Right kidney (tissue), 1 donor: ENCODE results near the gene GPR176.
"Not testable (repeated sequence)": the region's sequence is repeated elsewhere in the genome, so short reads cannot be mapped to it uniquely, and the experiment has no call there.

ENCODE experiments used
- DNase-seq: peaks from one replicate; pipeline ENCODE4 v3.0.0-alpha.2; 2016

The GPR176 gene

DNA sequence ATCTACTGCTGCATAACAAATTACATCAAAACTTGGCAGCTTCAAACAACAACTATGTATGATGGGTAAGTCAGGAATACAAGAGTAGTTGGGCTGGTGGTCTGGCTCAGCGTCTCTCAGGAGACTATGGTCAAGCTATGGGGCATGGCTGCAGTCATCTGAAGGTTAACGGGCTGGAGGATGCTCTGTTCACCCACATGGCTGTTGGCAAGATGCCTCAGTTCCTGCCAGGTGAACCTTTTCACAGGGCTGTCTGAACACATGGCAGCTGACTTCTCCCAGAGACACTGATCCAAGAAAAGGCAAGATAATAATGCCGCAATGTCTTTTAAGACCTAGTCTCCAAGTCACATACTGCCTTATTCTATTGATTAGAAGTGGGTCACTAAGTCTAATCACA, 63.7 kb downstream of the GPR176 start:
- DNase-seq, result no peak

GRCh38 chr15:39855400-39855799, 64.7 kb downstream of the GPR176 start:
- no peak for DNase-seq

DNA sequence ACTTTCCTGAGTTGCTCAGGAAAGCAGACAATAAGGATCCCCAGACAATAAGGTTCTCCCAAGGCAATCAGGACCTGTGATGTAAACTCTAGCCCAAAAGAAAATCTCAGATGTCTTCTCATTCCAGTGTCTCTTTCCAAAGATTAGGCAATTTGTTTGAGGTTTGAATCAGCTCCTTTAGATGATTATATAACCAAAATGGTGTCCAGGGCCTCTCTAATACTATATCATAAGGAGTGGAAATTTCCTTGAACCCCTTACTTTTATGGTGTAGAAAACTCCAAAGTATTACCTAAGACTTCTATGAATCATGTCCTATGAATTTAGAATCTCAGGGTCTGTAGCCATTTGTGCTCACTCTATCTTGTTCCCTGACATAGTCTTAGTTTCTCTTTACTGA, 65.9 kb downstream of the GPR176 start:
- DNase-seq, result no peak

DNA sequence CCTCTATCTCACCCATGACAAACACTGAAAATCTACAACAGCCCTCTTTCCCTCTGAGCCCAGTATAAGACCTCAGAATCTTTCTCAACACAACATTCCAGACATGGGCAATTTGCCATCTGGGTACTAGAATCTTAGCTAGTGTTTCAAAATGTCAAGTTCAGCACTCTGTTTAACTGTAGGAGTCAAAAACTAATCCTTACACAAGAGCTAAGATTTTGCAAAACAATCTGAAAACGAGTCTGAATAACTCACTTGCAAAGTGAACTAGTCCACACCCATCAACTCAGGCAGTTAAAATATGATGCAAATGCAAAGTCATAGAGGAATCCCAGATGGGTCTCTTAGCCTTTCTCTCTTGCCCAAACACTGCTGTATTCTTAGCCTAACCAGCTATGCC, 67.8 kb downstream of the GPR176 start:
- DNase-seq, result no peak

- no peak for DNase-seq
These were observed 68.5 kb downstream of the GPR176 start for GRCh38 chr15:39851500-39852092.

DNA sequence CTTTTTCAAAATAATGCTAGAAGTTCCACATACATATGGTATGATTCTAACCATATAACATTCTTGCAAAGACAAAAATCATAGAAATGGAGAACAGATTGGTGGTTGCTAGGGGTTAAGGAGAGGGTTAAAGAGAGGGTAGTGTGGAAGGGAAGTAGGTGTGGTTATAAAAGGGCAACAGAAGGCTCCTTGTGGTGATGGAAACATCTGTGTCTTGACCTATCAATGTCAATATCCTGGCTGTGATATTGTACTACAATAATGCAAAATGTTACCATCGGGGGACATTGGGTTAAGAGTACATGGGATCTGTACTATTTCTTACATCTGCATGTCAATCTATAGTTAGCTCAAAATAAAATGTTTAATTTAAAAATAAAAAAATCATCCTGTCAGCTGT, 69.6 kb downstream of the GPR176 start:
- DNase-seq, result no peak

DNA sequence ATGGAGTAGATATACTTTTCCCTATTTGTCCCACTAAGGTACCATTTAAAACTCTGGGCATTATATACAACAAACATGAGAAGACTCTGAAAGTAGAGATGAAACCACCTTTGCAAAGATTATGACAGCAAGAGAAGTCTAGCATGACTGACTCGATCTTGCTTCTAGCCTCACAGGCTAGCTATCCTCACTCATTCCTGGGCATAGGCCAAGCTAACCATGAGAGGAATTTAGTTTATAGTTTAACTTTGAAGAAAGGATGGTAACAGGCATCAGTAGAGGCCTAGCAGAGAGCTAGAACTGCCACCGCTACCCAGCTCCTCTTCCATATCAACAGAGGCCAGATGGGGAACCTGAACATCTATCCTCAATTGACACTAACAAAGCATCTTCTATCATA, 74.0 kb downstream of the GPR176 start:
- DNase-seq, result no peak

- no peak for DNase-seq
These were observed 74.5 kb downstream of the GPR176 start for GRCh38 chr15:39845582-39845981.

DNA sequence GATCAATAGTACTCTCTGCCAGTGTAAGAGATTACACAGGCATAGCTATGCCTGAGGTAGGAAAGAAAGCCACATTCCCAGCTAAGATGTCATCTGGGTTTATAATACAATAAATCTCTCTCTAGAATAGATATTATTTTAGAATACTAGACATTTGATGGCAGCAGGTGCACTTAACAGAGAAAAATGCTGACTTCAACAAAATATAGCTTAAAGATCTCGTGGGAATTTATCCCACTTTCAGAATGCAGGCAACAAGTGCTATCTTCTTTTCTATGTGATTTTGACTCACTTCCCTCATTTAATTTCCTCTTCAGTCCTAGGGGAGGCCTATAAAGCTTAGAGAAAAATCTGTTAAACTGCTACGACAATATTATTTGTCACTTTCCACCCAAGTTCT, 76.5 kb downstream of the GPR176 start:
- no peak for DNase-seq

DNA sequence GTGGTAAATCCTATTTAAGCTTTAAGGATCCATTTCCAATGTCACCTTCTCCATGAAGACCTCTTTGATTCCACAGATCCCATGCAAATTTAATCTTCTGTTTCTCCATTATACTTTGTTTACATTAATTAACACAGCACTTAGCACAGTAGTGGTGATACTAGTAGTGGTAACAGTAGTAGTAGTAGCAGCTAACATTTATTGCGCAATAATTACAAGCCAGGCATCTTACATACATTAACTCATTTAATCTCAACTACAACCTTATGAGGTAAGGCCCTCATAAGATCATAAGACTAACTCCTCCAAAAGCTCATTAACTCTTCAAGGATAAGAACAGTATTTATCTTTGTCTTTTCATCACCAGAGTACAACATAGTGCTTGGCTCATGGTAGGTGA, 82.6 kb downstream of the GPR176 start:
- no peak for DNase-seq

DNA sequence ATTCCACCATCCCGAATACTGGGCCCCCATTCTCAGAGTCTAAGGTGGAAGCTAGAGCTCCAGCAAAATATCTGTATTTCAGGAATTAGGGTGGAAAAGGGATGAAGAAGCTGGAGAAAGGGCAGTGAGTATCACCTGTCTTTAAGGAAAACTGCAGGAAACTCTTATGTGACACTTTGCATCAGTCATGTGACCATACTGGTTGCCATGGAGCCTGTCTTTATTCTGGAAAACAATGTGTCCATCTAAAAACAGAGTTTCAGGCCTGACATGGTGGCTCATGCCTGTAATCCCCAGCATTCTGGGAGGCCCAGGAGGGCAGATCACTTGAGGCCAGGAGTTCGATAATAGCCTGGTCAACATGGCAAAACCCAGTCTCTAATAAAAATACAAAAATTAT, 84.5 kb downstream of the GPR176 start:
- DNase-seq, result no peak

GRCh38 chr15:39834256-39834655, 85.8 kb downstream of the GPR176 start:
- no peak for DNase-seq

- DNase-seq, result no peak
These were observed 86.5 kb downstream of the GPR176 start for GRCh38 chr15:39833515-39833981.

DNA sequence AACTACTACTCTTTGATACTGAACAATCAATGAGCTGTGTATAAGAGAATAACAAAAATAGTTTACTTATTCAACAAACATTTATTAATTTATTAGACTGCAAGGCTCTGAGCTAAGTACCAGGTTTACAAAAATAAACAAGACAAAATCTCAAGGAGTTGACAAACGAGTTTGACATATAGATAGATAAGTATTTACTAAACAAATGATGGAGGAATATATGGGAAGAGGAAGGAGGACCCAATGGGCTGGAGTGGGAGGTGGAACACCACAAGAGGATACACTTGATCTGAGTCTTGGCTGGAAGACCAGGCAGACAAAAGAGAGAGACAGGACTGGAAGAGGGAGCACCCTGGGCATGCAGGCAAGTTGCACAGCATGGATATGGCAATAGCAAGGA, 89.9 kb downstream of the GPR176 start:
- no peak for DNase-seq

GRCh38 chr15:39828374-39828931, 91.6 kb downstream of the GPR176 start:
- DNase-seq, result no peak

GRCh38 chr15:39826975-39827374, 93.1 kb downstream of the GPR176 start:
- no peak for DNase-seq

DNA sequence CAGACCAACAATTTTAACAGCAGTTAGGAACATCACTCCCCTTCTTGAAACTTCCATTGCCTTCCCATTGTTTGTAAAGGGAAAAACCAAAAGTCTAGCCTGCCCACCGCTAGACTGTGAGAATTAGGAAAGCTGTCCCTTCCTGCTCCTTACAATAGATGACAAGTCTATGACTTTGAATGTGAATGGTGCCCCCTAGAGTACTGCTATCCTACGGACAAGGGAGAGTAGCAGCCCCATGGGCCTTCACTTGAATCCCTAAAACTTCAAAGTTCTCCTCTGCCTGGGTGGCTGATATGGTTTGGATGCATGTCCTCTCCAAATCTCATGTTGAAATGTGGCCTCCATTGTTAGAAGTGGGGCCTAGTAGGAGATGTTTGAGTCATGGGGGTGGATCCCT, 96.4 kb downstream of the GPR176 start:
- DNase-seq, result no peak

DNA sequence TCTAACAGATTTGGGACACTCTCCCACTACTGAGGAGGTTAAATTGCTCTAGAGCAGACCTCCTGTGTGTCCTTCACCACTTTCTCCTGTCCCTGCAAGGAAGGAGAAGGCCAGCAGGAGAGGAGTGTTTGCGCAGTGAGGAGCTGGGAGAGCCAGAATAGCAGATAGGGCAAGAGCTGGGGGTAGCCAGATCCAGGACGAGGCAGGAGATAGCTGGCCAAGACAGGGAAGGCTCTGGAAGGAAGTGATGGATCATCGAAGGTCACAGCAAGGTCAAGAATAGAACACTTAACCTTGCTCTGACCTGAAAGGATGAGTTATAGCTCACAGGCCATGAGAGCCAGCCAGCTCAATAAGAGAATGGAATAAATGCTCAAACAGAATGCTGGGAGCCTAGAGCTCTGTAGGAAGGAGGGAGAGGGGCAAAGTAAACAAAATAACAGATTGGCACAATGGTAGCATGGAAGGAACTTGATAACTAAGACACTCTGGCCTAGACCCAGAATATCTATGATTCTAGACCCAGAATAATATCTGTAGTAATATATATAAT, 99.9 kb downstream of the GPR176 start:
- no peak for DNase-seq

DNA sequence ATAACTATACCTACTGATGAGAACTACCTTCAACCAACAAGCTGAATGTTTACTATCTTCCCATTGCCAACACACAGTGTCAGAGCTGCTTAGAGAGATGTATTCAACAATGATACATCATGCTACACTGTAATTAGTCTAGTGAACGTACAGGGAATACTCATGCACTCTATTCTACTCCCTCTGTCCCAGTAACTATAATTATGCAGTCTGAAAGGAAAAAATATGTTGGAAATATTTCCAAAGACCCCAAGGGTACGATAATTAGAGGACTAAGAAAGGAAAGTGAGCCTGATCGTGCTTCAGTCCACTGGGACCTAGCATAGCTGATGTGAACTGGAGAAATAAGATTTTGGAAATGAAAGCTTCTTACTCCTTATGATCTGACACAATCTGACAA, 100.5 kb downstream of the GPR176 start:
- DNase-seq, result no peak

- DNase-seq, result no peak
These were observed 102.2 kb downstream of the GPR176 start for GRCh38 chr15:39817892-39818291.

DNA sequence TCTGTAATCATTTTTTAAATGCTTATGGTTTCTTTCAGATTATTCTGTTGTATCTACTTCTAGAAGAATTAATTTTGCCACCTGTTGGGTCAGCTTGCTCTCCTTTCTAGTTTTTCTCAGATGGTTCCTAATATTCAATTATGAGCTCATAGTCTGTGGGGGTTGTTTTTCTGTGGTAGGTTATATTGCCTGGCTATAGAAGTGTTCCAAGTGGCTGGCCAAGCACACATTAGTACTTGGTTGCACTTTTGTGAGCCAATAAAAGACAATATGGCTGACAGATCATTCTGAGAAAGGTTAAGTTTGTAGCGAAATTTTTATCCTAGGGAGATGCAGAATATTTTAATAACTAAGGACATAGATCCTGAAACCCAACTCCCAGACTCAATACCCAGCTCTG, 105.6 kb downstream of the GPR176 start:
- DNase-seq, result no peak

- DNase-seq, result not testable (repeated sequence)
These were observed 107.4 kb downstream of the GPR176 start for GRCh38 chr15:39812651-39813050.

- DNase-seq, result no peak
These were observed 111.2 kb downstream of the GPR176 start for GRCh38 chr15:39808909-39809308.

GRCh38 chr15:39807791-39808190, 112.3 kb downstream of the GPR176 start:
- no peak for DNase-seq
